Measurements from ENCODE around the gene POPDC2. TPM values are rescaled to one million over a fixed set of nuclear protein-coding genes. Genes with fewer than 3 reads are reported as not detected.

POPDC2 gene
- total and polyA plus RNA-seq, 10 of the 15 experiments (the other 5 are each of a cell fraction or from before 2014, with no cell fraction given), result 1.8 to 12.7 (median 3.5) TPM

GRCh38 chr3:119664850-119665379 is 4.5 kb upstream of the POPDC2 start (continued):
- no peak for TF ChIP-seq ZNF217 (IDR thresholded peaks at IDR 0.05)
- TF ChIP-seq MEF2B (IDR thresholded peaks at IDR 0.05; ENCODE audit: partially characterized antibody, poor library complexity, severe bottlenecking), result peak; percentile 74
- TF ChIP-seq NR2F1 (conservative IDR thresholded peaks at IDR 0.05), result no peak
- TF ChIP-seq IKZF1 (conservative IDR thresholded peaks at IDR 0.05), result peak; percentile 75
- TF ChIP-seq CHD2 (IDR thresholded peaks at IDR 0.05; ENCODE audit: borderline replicate concordance, low read depth, low read length), result no peak
- peak; percentile 66; the same call in 1 of the 2 replicates for TF ChIP-seq MEF2A (IDR thresholded peaks at IDR 0.05; ENCODE audit: insufficient read depth, low read depth, low read length)
- peak; percentile 68 for TF ChIP-seq MLLT1 (IDR thresholded peaks at IDR 0.05)
- TF ChIP-seq MXI1 (IDR thresholded peaks at IDR 0.05; ENCODE audit: low read depth, low read length), result peak; percentile 81; the same call in 1 of the 2 replicates
- TF ChIP-seq RAD51 (IDR thresholded peaks at IDR 0.05), result 0 out of 2 replicates have a peak, but pooled peaks have one; percentile 3
- TF ChIP-seq RAD21 (IDR thresholded peaks at IDR 0.05; ENCODE audit: insufficient read depth, low read depth, low read length), result no peak
- TF ChIP-seq ATF7 (IDR thresholded peaks at IDR 0.05; ENCODE audit: low read depth), result peak; percentile 21; the same call in 1 of the 2 replicates
- no peak for TF ChIP-seq ETV6 (conservative IDR thresholded peaks at IDR 0.05 in 1 of 2, IDR thresholded peaks at IDR 0.05 in 1 of 2; ENCODE audit: borderline replicate concordance in 1 of 2, low read depth in 1 of 2)
- TF ChIP-seq HCFC1 (IDR thresholded peaks at IDR 0.05; ENCODE audit: low read length), result no peak
- peak; percentile 23; the same call in 1 of the 2 replicates for TF ChIP-seq EED (IDR thresholded peaks at IDR 0.05; ENCODE audit: low read depth)
- peak; percentile 72; the same call in 1 of the 2 replicates for TF ChIP-seq RELB (IDR thresholded peaks at IDR 0.05; ENCODE audit: low read depth)
